Measurements from ENCODE around the gene JSRP1.

The JSRP1 gene

GRCh38 chr19:2261438-2262172, 5.4 kb upstream of the JSRP1 start:
- no peak for DNase-seq

GRCh38 chr19:2260341-2260805, 4.2 kb upstream of the JSRP1 start:
- no peak for DNase-seq

GRCh38 chr19:2259336-2259735, 3.1 kb upstream of the JSRP1 start:
- no peak for DNase-seq

GRCh38 chr19:2255112-2255845, 938 bp downstream of the JSRP1 start:
- DNase-seq = peak; percentile 33

- no peak for DNase-seq
Measured at GRCh38 chr19:2254064-2254872, 1.9 kb downstream of the JSRP1 start.

GRCh38 chr19:2253106-2254063, 2.8 kb downstream of the JSRP1 start:
- no peak for DNase-seq

- no peak for DNase-seq
Measured at GRCh38 chr19:2252797-2253105, 3.5 kb downstream of the JSRP1 start.

- DNase-seq = no peak
Measured at GRCh38 chr19:2252055-2252796, 4.0 kb downstream of the JSRP1 start.

- DNase-seq = no peak
Measured at GRCh38 chr19:2251106-2252054, 4.8 kb downstream of the JSRP1 start.

GRCh38 chr19:2250766-2251105, 5.5 kb downstream of the JSRP1 start:
- DNase-seq = no peak

- DNase-seq = no peak
Measured at GRCh38 chr19:2249880-2250765, 6.1 kb downstream of the JSRP1 start.

GRCh38 chr19:2249010-2249866, 7.0 kb downstream of the JSRP1 start, which contains the start of gene AMH:
TSS of gene AMH (plus strand) at chr19:2249323. CDS start at chr19:2249333, 10 bp downstream.
- no peak for DNase-seq

GRCh38 chr19:2248136-2249009, 7.8 kb downstream of the JSRP1 start:
- DNase-seq = no peak

- no peak for DNase-seq
Measured at GRCh38 chr19:2247433-2248101, 8.7 kb downstream of the JSRP1 start.

- no peak for DNase-seq
Measured at GRCh38 chr19:2246801-2247361, 9.3 kb downstream of the JSRP1 start.

- DNase-seq = no peak
Measured at GRCh38 chr19:2246014-2246620, 10.1 kb downstream of the JSRP1 start.
